ENCODE results near the gene MSH3.

Gene MSH3

DNA sequence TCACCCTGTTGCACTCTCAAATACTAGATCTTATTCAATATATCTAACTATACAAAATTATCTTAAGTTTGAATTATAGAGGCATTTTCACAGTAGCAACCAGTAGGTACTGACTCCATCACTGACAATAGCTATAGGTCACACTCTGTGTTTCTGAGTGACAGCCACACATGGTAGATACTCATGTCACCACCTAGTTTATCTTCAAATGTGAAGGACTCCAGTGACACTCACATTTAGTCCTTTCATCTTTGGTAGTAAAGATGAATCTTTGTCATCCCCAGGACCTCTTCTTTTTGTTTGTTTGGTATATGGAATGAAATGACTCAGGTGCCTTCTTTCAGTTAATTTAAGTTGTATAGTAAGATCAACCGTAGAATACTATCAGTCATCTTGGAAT lies 102.8 kb downstream of the MSH3 start:
- DNase-seq (ENCODE audit: low spot score) = no peak
- in situ Hi-C loops (cut with MboI; ENCODE audit: low pct_unique_long_range_greater_than_20kb, low sequenced_read_pairs, unreplicated experiment) = no loop called here
- TF ChIP-seq CTCF (IDR thresholded peaks at IDR 0.05; ENCODE audit: extremely low read depth, insufficient read depth, missing control alignments) = no peak

GRCh38 chr5:80759866-80760577 lies 105.6 kb downstream of the MSH3 start:
- in situ Hi-C loops (cut with MboI; ENCODE audit: low pct_unique_long_range_greater_than_20kb, low sequenced_read_pairs, unreplicated experiment) = no loop called here
- no peak for TF ChIP-seq CTCF (IDR thresholded peaks at IDR 0.05; ENCODE audit: extremely low read depth, insufficient read depth, missing control alignments)

GRCh38 chr5:80760680-80761079 lies 106.2 kb downstream of the MSH3 start:
- TF ChIP-seq CTCF (IDR thresholded peaks at IDR 0.05; ENCODE audit: extremely low read depth, insufficient read depth, missing control alignments) = no peak
- in situ Hi-C loops (cut with MboI; ENCODE audit: low pct_unique_long_range_greater_than_20kb, low sequenced_read_pairs, unreplicated experiment) = no loop called here
- DNase-seq (ENCODE audit: low spot score) = no peak

More at GRCh38 chr5:80759866-80760577, 105.6 kb downstream of the MSH3 start:
- no peak for DNase-seq (ENCODE audit: low spot score)

- in situ Hi-C loops (cut with MboI; ENCODE audit: low pct_unique_long_range_greater_than_20kb, low sequenced_read_pairs, unreplicated experiment) = no loop called here
- DNase-seq (ENCODE audit: low spot score) = no peak
Observed at GRCh38 chr5:80761176-80761575, 106.7 kb downstream of the MSH3 start.

DNA sequence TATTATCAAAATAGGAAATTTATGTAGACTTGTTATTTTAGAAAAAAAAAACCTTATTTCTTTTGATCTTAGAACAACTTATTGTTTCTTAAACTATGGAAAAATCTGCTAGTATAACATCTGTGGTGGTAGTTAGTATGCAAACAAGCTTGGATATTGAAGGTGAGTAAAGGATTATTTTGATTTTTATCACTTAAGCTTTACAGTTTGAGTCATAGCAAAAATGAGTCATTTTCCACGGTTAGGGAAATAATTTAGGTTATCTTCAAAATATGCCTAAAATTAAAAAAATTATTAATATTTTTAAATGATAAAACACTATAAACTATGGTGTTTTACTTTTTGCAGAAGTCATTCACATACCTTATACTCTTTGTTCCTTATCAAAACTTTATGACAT lies 107.5 kb downstream of the MSH3 start:
- in situ Hi-C loops (cut with MboI; ENCODE audit: low pct_unique_long_range_greater_than_20kb, low sequenced_read_pairs, unreplicated experiment) = no loop called here
- no peak for TF ChIP-seq CTCF (IDR thresholded peaks at IDR 0.05; ENCODE audit: extremely low read depth, insufficient read depth, missing control alignments)
- DNase-seq (ENCODE audit: low spot score) = no peak

More at GRCh38 chr5:80761176-80761575, 106.7 kb downstream of the MSH3 start:
- no peak for TF ChIP-seq CTCF (IDR thresholded peaks at IDR 0.05; ENCODE audit: extremely low read depth, insufficient read depth, missing control alignments)

- no peak for DNase-seq (ENCODE audit: low spot score)
- in situ Hi-C loops (cut with MboI; ENCODE audit: low pct_unique_long_range_greater_than_20kb, low sequenced_read_pairs, unreplicated experiment) = no loop called here
- no peak for TF ChIP-seq CTCF (IDR thresholded peaks at IDR 0.05; ENCODE audit: extremely low read depth, insufficient read depth, missing control alignments)
Observed at GRCh38 chr5:80762573-80762972, 108.1 kb downstream of the MSH3 start.
